Esophagus squamous epithelium (tissue), 5 donors: Measurements from ENCODE around the gene VCAN. TPM values are rescaled to one million over a fixed set of nuclear protein-coding genes. Genes with fewer than 3 reads are reported as not detected.

ENCODE experiments used
- DNase-seq: peaks from one replicate; lab custom pipeline; 2025; lab: John Stamatoyannopoulos, UW
- H3K27ac ChIP-seq, 4 donors: fragments of 200-600 bp; sonication (generic); one replicate each; pipeline ENCODE4 v1.5.1; 2016 to 2019; ENCODE audit warnings: mild to moderate bottlenecking in 1 of 4
- H3K27me3 ChIP-seq, 4 donors: fragments of 200-600 bp; sonication (generic); 1 replicate in 3 of 4; 2 replicates in 1 of 4; pipeline versions ENCODE4 v1.5.1 to v1.6.0; 2017 to 2021; ENCODE audit warnings: antibody characterized with exemption in 1 of 4
- H3K36me3 ChIP-seq, 3 donors: fragments of 200-600 bp; sonication (generic); one replicate each; pipeline ENCODE4 v1.5.1; 2016 to 2019
- H3K4me1 ChIP-seq, 3 donors: fragments of 200-600 bp; sonication (generic); one replicate each; pipeline ENCODE4 v1.5.1; 2017 to 2019
- H3K4me3 ChIP-seq, 4 donors: fragments of 200-600 bp; sonication (generic); 1 replicate in 3 of 4; 2 replicates in 1 of 4; pipeline ENCODE4 v1.5.1; 2016 to 2019; ENCODE audit warnings: mild to moderate bottlenecking in 2 of 4, moderate library complexity in 1 of 4
- H3K9me3 ChIP-seq, 3 donors: fragments of 200-600 bp; sonication (generic); one replicate each; pipeline ENCODE4 v1.5.1; 2016 to 2019
- POLR2A ChIP-seq, 4 donors: fragments of 450-650 bp; IDR thresholded peaks; one replicate each; pipeline ENCODE4 v1.6.1; 2017; ENCODE audit warnings: antibody characterized with exemption in 4 of 4, mild to moderate bottlenecking in 4 of 4, moderate library complexity in 3 of 4
- WGBS, 2 donors: methylation state at CpG; one replicate each; pipeline ENCODE4 v1.1.5; 2018; 5-methylcytosine and 5-hydroxymethylcytosine counted together
- intact Hi-C: fragments of 100-400 bp; cut with DNase I; formaldehyde crosslinking; loops from one replicate; pipeline ENCODE4 v1.15.0; 2022
- total RNA-seq, 4 donors: library from RNA; depleted of rRNA; stranded (reverse); fragments of >200 nt; gene quantifications; one replicate each; pipeline ENCODE4 v1.1.0, GENCODE V29; 2016
- TF ChIP-seq, protein P1 (sequence below), 6 experiments: fragments of 450-650 bp in 4 of 6; fragments of 200-600 bp in 2 of 6; sonication (generic) in 2 of 6; IDR thresholded peaks; one replicate each; pipeline ENCODE4 v1.5.1; 2016 to 2019; ENCODE audit warnings: antibody characterized with exemption in 6 of 6, mild to moderate bottlenecking in 4 of 6, moderate library complexity in 4 of 6
- donor health status: DM: yes; HTN: yes; CAD: no.

The VCAN gene
- total RNA-seq, 4 donors from 2014 or later, result 0.30 to 36.1 (median 7.2) TPM

DNA sequence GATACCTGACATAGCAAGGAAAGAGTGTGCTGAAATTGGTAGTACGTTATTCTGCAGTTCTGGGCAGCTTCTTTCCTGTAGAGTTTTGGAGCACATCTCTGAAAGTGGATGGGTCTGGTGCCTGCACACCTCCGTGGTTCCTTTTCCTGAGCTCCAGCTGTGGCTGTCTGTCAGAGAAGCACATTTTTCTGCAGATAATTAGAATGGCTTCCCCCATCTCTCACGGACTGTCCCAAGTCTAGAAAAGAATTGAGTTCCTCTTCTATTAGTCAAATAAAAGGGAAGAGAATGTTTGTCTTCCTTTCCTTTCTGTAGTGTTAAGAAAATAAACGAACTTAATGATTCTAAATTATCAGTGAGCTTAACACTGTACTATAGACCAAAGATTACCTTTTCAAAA is 55.7 kb downstream of the VCAN start:
- intact Hi-C loops, result no loop called here
- no peak for DNase-seq
- H3K4me3 ChIP-seq, result no peak overlapping the region
- H3K9me3 ChIP-seq, result no peaks in the 10 kb centered on the region
- no peaks in the 10 kb centered on the region for H3K4me1 ChIP-seq
- WGBS, 2 donors, result 36% methylated on average over 4 of the region's 4 CpGs
- no peak for TF ChIP-seq POLR2A (IDR thresholded peaks at IDR 0.05)
- TF ChIP-seq, protein P1, sequence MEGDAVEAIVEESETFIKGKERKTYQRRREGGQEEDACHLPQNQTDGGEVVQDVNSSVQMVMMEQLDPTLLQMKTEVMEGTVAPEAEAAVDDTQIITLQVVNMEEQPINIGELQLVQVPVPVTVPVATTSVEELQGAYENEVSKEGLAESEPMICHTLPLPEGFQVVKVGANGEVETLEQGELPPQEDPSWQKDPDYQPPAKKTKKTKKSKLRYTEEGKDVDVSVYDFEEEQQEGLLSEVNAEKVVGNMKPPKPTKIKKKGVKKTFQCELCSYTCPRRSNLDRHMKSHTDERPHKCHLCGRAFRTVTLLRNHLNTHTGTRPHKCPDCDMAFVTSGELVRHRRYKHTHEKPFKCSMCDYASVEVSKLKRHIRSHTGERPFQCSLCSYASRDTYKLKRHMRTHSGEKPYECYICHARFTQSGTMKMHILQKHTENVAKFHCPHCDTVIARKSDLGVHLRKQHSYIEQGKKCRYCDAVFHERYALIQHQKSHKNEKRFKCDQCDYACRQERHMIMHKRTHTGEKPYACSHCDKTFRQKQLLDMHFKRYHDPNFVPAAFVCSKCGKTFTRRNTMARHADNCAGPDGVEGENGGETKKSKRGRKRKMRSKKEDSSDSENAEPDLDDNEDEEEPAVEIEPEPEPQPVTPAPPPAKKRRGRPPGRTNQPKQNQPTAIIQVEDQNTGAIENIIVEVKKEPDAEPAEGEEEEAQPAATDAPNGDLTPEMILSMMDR (IDR thresholded peaks at IDR 0.05), result no peak
- H3K36me3 ChIP-seq, result no peaks in the 10 kb centered on the region
- no peak overlapping the region for H3K27ac ChIP-seq
- no peaks in the 10 kb centered on the region for H3K27me3 ChIP-seq

DNA sequence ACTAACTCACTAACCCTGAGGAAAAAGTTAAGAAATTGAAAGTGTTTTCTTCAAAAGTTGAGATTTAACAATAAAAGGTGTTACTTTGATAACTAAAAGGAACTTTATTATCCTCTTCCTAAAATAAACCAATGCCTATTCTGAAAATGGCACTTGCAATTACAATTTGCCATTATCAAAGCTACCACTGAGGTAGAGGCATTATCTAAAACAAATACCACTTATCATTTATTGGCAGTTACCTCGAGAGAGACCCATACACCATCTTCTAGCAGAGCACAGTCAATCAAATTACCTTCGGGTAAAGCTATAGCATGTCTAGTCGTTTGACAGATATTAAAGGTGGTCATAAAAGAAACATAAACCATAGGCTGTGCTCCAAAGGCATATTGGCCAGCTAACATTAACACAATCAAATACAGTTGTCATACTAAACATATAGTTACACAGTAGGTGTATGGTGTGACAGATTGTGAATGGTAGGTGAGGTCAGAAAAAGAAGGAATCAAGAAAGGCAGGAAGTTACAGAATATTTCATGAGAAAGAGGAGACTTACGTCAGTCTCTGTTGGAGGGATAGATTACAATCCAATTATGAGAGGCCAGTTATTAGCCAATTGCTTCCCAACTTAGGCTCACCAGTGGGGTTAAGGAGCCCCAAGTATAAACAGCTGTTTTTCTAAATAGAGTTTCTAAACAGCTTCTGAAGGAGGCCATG is 56.3 kb downstream of the VCAN start:
- Histone ChIP-seq H3K27me3 (no peaks in the 10 kb centered on the region), H3K36me3 (no peaks in the 10 kb centered on the region), H3K9me3 (no peaks in the 10 kb centered on the region), H3K27ac (no peak overlapping the region), H3K4me3 (no peak overlapping the region), H3K4me1 (no peaks in the 10 kb centered on the region)
- DNase-seq, result no peak
- intact Hi-C loops, result no loop called here
- 63 to 70% methylated on average over 4 of the region's 4 CpGs for WGBS, 2 donors
- TF ChIP-seq, protein P1 (IDR thresholded peaks at IDR 0.05), result no peak
- TF ChIP-seq POLR2A (IDR thresholded peaks at IDR 0.05), result no peak

DNA sequence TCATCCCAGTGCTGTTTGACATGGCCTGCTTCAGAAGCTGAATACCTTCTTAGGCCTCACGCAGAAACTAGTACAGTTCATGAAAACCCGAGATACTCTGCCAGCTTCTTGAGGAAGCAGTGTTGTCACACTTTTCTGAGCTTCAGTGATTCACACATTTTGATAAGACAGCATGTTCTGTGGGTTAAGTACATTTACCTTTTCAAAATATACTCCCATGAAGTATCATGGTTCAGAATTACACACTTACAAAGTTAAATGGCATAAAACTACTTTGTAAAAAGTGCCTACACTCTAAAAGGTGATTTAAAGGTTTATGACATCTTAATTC is 56.9 kb downstream of the VCAN start:
- intact Hi-C loops, result no loop called here
- whole genome bisulfite sequencing, 2 donors, result 63 to 77% methylated on average over 2 of the region's 2 CpGs

DNA sequence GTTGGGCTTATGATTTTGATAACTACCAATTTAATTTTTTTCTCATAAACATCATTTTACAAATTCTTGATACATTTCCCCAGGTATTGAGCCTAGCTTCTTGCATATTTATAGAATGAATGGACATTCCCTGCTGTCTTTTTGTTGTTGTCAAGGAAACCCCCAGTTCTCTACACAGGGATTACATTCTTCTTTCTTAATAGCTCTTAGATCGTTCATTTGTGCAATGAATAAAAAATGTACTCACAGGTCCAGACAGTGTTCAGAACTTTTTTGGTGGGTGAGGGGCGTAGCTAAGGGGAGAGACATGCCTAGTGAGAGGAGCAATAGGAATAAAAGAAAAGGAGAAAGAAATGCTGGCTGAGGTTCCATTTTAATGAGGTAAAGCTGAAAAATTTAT is 58.6 kb downstream of the VCAN start:
- DNase-seq, result no peak

More for the DNA sequence above, 56.9 kb downstream of the VCAN start:
- Histone ChIP-seq H3K9me3 (no peaks in the 10 kb centered on the region), H3K4me1 (no peaks in the 10 kb centered on the region), H3K36me3 (no peaks in the 10 kb centered on the region), H3K27me3 (no peaks in the 10 kb centered on the region), H3K27ac (no peak overlapping the region), H3K4me3 (no peak overlapping the region)
- no peak for DNase-seq
- TF ChIP-seq, protein P1 (IDR thresholded peaks at IDR 0.05), result no peak
- TF ChIP-seq POLR2A (IDR thresholded peaks at IDR 0.05), result no peak

DNA sequence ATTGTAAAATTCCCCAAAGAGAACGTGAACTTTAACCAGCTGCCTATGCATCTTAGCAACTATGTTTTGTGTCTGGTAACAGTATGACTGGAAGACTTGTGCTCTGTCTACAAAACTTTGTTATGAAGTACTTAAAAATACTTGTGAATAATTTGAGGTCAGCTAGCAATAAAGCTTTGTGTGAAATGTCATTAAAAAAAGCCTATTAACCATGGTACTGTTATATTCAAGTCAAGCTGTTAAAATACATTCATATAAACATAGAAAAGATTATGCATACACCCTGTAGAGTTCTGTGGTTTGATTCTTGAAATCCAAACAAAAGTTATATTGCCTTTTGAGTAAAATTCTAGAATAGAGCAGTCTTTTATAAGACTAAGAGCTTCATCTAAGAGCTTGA is 60.1 kb downstream of the VCAN start:
- intact Hi-C loops, result no loop called here
- Histone ChIP-seq H3K9me3 (no peaks in the 10 kb centered on the region), H3K36me3 (no peaks in the 10 kb centered on the region), H3K4me1 (no peaks in the 10 kb centered on the region), H3K27me3 (no peaks in the 10 kb centered on the region), H3K4me3 (no peak overlapping the region), H3K27ac (no peak overlapping the region)
- TF ChIP-seq POLR2A (IDR thresholded peaks at IDR 0.05), result no peak
- TF ChIP-seq, protein P1 (IDR thresholded peaks at IDR 0.05), result no peak
- DNase-seq, result no peak
- 62 to 75% methylated on average over 1 of the region's 1 CpG for WGBS, 2 donors

More for the DNA sequence above, 58.6 kb downstream of the VCAN start:
- Histone ChIP-seq H3K27me3 (no peaks in the 10 kb centered on the region), H3K4me1 (no peaks in the 10 kb centered on the region), H3K36me3 (no peaks in the 10 kb centered on the region), H3K9me3 (no peaks in the 10 kb centered on the region), H3K4me3 (no peak overlapping the region), H3K27ac (no peak overlapping the region)
- WGBS, 2 donors, result 27 to 33% methylated on average over 2 of the region's 2 CpGs
- intact Hi-C loops, result no loop called here
- TF ChIP-seq, protein P1 (IDR thresholded peaks at IDR 0.05), result no peak
- no peak for TF ChIP-seq POLR2A (IDR thresholded peaks at IDR 0.05)
